Vagina (tissue), 2 donors: ENCODE results near the gene PIKFYVE. TPM values are rescaled to one million over a fixed set of nuclear protein-coding genes. Genes with fewer than 3 reads are reported as not detected.
"Not testable (repeated sequence)": the region's sequence is repeated elsewhere in the genome, so short reads cannot be mapped to it uniquely, and the experiment has no call there.

Experiments
- DNase-seq, 2 donors: peaks; one replicate each; pipeline ENCODE4 v3.0.0-alpha.2; 2017; ENCODE audit errors: extremely low spot score in 2 of 2
- H3K27ac ChIP-seq: fragments of 200-600 bp; sonication (generic); one replicate; pipeline ENCODE4 v1.5.1; 2019
- H3K27me3 ChIP-seq: fragments of 200-600 bp; sonication (generic); one replicate; pipeline ENCODE4 v1.5.1; 2019
- H3K36me3 ChIP-seq, 2 donors: fragments of 200-600 bp; sonication (generic); one replicate each; pipeline ENCODE4 v1.5.1; 2017 to 2019
- H3K4me1 ChIP-seq: fragments of 200-600 bp; sonication (generic); one replicate; pipeline ENCODE4 v1.5.1; 2019
- H3K4me3 ChIP-seq, 2 donors: fragments of 200-600 bp; sonication (generic); 1 replicate in 1 of 2; 2 replicates in 1 of 2; pipeline ENCODE4 v1.5.1; 2016 to 2019
- H3K9me3 ChIP-seq: fragments of 200-600 bp; sonication (generic); one replicate; pipeline ENCODE4 v1.5.1; 2019
- CTCF ChIP-seq, 3 experiments: fragments of 450-650 bp in 2 of 3; fragments of 200-600 bp in 1 of 3; sonication (generic) in 1 of 3; IDR thresholded peaks; one replicate each; pipeline ENCODE4 v1.5.1; 2017 to 2019; ENCODE audit warnings: antibody characterized with exemption in 3 of 3, mild to moderate bottlenecking in 2 of 3, moderate library complexity in 2 of 3
- POLR2A ChIP-seq, 2 donors: fragments of 450-650 bp; IDR thresholded peaks; one replicate each; pipeline ENCODE4 v1.6.1; 2017; ENCODE audit warnings: antibody characterized with exemption in 2 of 2, mild to moderate bottlenecking in 2 of 2, moderate library complexity in 2 of 2
- POLR2AphosphoS5 ChIP-seq, 2 donors: sonication (generic); formaldehyde crosslinking; IDR thresholded peaks; one replicate each; pipeline ENCODE4 v1.9.0; 2017; ENCODE audit warnings: antibody characterized with exemption in 2 of 2, mild to moderate bottlenecking in 2 of 2, low read depth in 1 of 2; ENCODE audit not compliant: insufficient read depth in 1 of 2
- intact Hi-C: fragments of 100-400 bp; cut with DNase I; formaldehyde crosslinking; loops from one replicate; pipeline ENCODE4 v1.15.1; 2023
- total RNA-seq: library from RNA; depleted of rRNA; stranded (reverse); fragments of >200 nt; gene quantifications from one replicate; pipeline ENCODE4 v1.2.3, GENCODE V29; 2016

Gene PIKFYVE
- total RNA-seq, 1 donor from 2014 or later: 18.7 TPM

DNA sequence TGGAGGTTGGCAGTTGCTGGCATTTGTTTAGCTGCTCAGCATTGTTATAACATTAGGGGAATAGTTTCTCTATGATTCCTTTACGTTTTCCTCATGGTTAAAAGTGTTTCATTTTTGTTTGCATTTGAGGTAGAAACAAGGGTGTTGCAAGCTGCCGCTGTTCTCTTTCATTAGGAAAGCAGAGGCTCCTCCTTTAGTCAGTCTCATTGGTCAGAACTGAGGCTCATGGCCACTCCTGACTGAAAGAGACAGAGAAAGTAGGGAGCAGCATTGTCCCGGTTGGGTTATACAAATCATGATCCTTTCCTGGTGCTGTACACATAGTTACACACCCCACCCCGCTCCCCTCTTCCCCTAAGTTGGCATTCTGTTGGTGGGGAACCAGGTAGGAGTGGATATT, 80.7 kb downstream of the PIKFYVE start:
- no peak overlapping the region for H3K27ac ChIP-seq
- peaks cover 0 to 50% of the 10 kb centered on the region in 2 donors for H3K36me3 ChIP-seq
- no peaks in the 10 kb centered on the region for H3K27me3 ChIP-seq
- no peaks in the 10 kb centered on the region for H3K9me3 ChIP-seq
- TF ChIP-seq POLR2A (IDR thresholded peaks at IDR 0.05): no peak
- no peak for TF ChIP-seq CTCF (IDR thresholded peaks at IDR 0.05)
- TF ChIP-seq POLR2AphosphoS5 (IDR thresholded peaks at IDR 0.05; ENCODE audit: insufficient read depth in 1 of 2, low read depth in 1 of 2): no peak
- no peaks in the 10 kb centered on the region for H3K4me1 ChIP-seq
- intact Hi-C loops: no loop called here
- H3K4me3 ChIP-seq: no peak overlapping the region
- DNase-seq: no peak

DNA sequence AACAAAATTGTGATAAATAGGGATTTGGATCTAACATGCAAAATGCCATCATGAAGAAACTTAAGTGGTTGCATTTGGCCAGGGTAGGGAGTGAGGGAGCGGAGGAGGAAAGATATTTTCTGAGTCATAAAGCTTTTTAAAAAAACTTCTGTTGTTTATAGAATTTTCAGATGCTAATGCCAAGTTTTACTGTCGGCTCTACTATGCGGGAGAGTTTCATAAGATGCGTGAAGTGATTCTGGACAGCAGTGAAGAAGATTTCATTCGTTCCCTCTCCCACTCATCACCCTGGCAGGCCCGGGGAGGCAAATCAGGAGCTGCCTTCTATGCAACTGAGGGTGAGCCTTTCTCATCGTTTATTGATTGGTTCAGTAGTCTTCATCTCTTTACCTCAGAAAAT, 84.6 kb downstream of the PIKFYVE start:
- TF ChIP-seq POLR2AphosphoS5 (IDR thresholded peaks at IDR 0.05; ENCODE audit: insufficient read depth in 1 of 2, low read depth in 1 of 2): no peak
- no peak for TF ChIP-seq CTCF (IDR thresholded peaks at IDR 0.05)
- no peak for TF ChIP-seq POLR2A (IDR thresholded peaks at IDR 0.05)
- intact Hi-C loops: no loop called here
- peaks cover 0 to 63% of the 10 kb centered on the region in 2 donors for H3K36me3 ChIP-seq
- no peak for DNase-seq
- no peaks in the 10 kb centered on the region for H3K4me1 ChIP-seq
- no peaks in the 10 kb centered on the region for H3K27me3 ChIP-seq
- no peak overlapping the region for H3K27ac ChIP-seq
- H3K4me3 ChIP-seq: no peak overlapping the region
- H3K9me3 ChIP-seq: no peaks in the 10 kb centered on the region

DNA sequence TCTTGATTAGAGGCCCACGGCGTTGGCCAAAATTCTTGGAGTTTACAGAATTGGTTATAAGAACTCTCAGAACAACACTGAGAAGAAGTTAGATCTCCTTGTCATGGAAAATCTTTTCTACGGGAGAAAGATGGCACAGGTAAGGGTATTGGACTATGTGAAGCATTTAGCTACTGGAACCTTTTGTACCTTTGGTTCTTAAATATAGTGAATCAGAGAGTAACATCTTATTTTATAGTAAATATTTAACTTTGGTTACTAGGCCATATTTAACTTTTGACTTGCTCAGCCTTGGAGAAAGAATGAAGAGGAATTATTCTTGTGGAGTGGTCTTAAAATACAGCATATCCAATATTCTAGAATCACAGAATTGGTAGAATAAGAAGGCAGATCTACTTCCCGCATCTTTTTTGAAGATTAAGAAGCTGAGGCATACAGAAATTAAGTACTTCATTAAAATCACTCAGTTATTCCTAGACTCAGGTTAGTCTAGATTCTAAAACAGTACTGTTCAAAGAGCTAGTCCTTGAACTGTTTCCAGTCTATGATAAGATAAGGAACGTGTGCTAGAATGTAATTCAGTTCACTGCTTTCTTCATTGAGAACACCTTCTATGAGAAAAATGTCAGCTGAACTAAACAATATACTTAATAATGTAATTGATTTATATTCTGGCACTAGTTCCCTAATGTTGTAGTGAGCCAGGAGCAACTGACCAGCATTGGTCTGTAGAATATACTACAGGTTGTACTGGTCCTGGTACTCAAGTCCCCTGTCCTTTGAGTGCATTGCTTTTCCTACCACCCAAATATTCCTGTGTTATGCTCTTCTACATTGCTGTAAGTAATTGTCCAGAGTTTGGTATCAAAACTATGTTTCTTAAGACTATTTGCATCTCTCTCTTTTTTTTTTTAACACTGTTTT, 86.9 kb downstream of the PIKFYVE start:
- intact Hi-C loops: no loop called here
- Histone ChIP-seq H3K9me3 (no peaks in the 10 kb centered on the region), H3K27me3 (no peaks in the 10 kb centered on the region), H3K4me3 (no peak overlapping the region), H3K27ac (no peak overlapping the region), H3K36me3 (peaks cover 0 to 45% of the 10 kb centered on the region in 2 donors), H3K4me1 (peaks cover 5% of the 10 kb centered on the region)
- no peak for DNase-seq
- no peak for TF ChIP-seq CTCF (IDR thresholded peaks at IDR 0.05)
- no peak for TF ChIP-seq POLR2AphosphoS5 (IDR thresholded peaks at IDR 0.05; ENCODE audit: insufficient read depth in 1 of 2, low read depth in 1 of 2)
- no peak for TF ChIP-seq POLR2A (IDR thresholded peaks at IDR 0.05)

DNA sequence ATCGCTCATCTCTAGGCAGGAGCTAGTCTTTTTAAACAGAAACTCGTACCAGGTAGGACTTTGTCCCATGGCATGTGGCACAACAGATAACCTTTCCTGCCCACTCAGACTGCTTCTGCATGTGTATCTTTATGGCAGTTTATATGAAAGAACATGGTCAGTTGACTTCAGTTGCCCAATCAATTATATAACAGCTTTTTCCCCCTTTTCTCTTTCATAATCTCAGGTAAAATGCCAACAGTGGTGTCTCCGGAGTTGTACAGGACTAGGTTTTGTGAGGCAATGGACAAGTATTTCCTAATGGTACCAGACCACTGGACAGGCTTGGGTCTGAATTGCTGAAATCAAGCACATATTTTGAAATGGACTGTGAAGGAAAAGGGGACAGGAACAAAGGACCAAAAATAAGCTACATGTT, 88.9 kb downstream of the PIKFYVE start:
- no peak for TF ChIP-seq POLR2A (IDR thresholded peaks at IDR 0.05)
- TF ChIP-seq CTCF (IDR thresholded peaks at IDR 0.05): no peak
- no peak for TF ChIP-seq POLR2AphosphoS5 (IDR thresholded peaks at IDR 0.05; ENCODE audit: insufficient read depth in 1 of 2, low read depth in 1 of 2)
- H3K36me3 ChIP-seq: peaks cover 0 to 41% of the 10 kb centered on the region in 2 donors
- intact Hi-C loops: no loop called here

DNA sequence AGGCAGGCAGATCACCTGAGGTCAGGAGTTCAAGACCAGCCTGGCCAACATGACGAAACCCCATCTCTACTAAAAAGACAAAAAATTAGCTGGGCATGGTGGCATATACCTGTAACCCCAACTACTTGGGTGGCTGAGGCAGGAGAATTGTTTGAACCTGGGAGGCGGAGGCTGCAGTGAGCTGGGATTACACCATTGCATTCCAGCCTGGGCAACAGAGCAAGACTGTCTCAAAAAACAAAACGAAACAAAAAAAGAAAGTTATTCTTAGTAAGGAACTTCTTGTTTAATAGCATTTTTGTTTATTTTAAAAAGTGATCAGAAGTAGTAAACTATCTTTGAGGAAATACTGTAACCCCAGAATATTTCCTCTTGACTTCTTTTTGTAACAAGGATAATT, 90.4 kb downstream of the PIKFYVE start:
- H3K4me1 ChIP-seq, H3K27ac ChIP-seq, H3K4me3 ChIP-seq, H3K27me3 ChIP-seq, H3K9me3 ChIP-seq, DNase-seq, intact Hi-C loops: not testable (repeated sequence)
- H3K36me3 ChIP-seq: peaks cover 0 to 36% of the 10 kb centered on the region in 2 donors

More for the DNA sequence above, 88.9 kb downstream of the PIKFYVE start:
- H3K9me3 ChIP-seq: no peaks in the 10 kb centered on the region
- H3K27me3 ChIP-seq: no peaks in the 10 kb centered on the region
- no peak overlapping the region for H3K4me3 ChIP-seq
- no peak overlapping the region for H3K27ac ChIP-seq
- peaks cover 9% of the 10 kb centered on the region for H3K4me1 ChIP-seq
- no peak for DNase-seq
